ENCODE data around the gene STAC3. TPM values are rescaled to one million over a fixed set of nuclear protein-coding genes. Genes with fewer than 3 reads are reported as not detected.

The STAC3 gene
- total RNA-seq, 1 donor from 2014 or later: 3.3 TPM

DNA sequence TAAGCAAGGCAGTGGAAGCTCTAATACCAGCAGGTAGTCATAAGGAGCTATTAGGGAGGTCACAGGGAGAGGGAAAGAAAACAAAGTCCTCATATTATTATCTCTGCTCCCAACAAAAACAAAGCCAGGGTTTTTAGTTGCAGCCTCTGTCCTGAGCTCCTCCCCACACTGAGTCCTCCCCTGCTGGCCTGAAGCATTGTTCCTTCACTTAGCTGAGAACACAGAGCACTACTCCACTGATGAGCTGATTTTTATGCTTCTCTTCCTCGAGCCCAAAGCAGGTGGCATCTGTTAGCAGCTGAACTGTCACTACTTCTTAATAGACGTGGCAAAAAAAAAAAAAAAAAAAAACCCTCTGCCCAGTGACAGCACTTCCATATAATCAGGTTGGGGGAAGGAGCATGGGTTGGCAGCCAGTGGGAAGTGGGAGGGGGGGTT is 10.5 kb upstream of the STAC3 start:
- Mint-ChIP-seq H3K9me3 (ENCODE audit: unreplicated experiment) (no peaks in the 10 kb centered on the region), H3K27ac (ENCODE audit: unreplicated experiment) (no peak overlapping the region), H3K27me3 (ENCODE audit: unreplicated experiment) (no peaks in the 10 kb centered on the region), H3K4me3 (ENCODE audit: unreplicated experiment) (no peak overlapping the region), H3K4me1 (ENCODE audit: unreplicated experiment) (peaks cover 8% of the 10 kb centered on the region), H3K36me3 (ENCODE audit: low read depth, unreplicated experiment) (peaks cover 9% of the 10 kb centered on the region)
- TF ChIP-seq, protein P1, sequence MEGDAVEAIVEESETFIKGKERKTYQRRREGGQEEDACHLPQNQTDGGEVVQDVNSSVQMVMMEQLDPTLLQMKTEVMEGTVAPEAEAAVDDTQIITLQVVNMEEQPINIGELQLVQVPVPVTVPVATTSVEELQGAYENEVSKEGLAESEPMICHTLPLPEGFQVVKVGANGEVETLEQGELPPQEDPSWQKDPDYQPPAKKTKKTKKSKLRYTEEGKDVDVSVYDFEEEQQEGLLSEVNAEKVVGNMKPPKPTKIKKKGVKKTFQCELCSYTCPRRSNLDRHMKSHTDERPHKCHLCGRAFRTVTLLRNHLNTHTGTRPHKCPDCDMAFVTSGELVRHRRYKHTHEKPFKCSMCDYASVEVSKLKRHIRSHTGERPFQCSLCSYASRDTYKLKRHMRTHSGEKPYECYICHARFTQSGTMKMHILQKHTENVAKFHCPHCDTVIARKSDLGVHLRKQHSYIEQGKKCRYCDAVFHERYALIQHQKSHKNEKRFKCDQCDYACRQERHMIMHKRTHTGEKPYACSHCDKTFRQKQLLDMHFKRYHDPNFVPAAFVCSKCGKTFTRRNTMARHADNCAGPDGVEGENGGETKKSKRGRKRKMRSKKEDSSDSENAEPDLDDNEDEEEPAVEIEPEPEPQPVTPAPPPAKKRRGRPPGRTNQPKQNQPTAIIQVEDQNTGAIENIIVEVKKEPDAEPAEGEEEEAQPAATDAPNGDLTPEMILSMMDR (IDR thresholded peaks at IDR 0.05; ENCODE audit: unreplicated experiment): no peak
- no peak for DNase-seq (ENCODE audit: low spot score)

DNA sequence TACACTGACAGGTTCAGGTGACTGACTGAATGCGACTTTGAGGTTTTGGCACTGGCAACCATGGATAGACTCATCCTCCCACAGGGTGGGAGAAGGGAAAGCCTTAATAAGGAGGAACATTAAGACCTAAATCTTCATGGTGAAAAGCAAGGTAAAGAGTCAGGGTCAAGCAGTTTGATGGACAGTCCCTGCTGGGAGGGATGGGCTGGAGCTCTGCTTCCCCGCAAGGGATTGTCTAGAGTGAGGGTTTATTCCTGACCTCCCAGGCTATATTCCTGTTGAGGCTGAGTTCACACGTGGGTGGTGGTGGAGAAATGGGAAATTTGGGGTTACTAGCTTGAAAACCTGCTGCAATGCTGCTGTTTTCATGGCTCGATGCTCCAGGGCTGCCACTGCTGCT is 9.4 kb upstream of the STAC3 start:
- Mint-ChIP-seq H3K4me3 (ENCODE audit: unreplicated experiment) (no peak overlapping the region), H3K36me3 (ENCODE audit: low read depth, unreplicated experiment) (peaks cover 15% of the 10 kb centered on the region), H3K9me3 (ENCODE audit: unreplicated experiment) (no peaks in the 10 kb centered on the region), H3K4me1 (ENCODE audit: unreplicated experiment) (peaks cover 14% of the 10 kb centered on the region), H3K27me3 (ENCODE audit: unreplicated experiment) (no peaks in the 10 kb centered on the region), H3K27ac (ENCODE audit: unreplicated experiment) (no peak overlapping the region)
- TF ChIP-seq, protein P1 (IDR thresholded peaks at IDR 0.05; ENCODE audit: unreplicated experiment): no peak
- DNase-seq (ENCODE audit: low spot score): no peak

DNA sequence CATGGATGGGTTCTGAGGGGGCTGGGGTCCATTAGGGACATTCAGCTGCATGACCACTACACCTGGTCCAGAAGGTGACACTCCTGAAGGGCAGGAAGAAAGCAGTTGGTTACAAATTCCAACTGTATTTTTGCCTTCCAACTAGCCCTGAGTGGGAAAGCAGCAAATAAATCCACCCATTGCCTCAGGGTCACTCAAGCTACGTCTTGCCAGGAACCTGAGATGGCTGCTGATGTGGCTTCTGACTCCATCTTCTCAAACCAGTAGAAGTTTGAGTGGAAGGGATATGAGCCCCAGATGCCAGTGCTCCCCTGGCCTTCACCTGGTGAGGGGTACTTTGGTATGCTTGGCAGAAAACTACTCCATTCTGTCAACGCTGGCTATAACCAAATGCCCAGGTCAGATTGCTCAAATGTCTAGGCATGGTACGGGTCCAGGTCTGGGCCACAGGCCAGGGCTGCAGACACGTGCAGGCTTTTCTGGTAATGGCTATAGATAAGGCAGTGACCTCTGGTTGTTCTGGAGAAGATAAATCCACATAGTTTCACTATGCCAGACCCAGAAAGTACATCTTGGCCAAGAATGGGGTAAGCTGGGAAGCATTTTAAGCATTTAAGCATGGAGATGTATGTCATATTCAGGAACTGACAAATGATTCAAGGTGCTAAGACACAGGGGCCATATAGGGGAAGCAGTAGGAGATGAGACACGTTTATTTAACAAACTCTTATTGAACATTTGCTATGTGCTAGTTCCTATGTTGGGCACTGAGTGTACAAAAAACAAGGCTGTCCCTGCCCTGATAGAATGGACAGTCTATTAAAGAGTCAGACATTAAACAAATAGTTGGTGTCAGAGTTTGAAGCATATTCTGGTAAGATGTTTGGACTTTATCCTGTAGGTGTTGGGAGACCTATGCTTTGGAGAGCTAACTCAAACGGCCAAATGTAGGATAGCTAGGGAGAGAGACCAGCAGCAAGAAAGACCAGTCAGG is 8.3 kb upstream of the STAC3 start:
- no peaks in the 10 kb centered on the region for H3K27me3 Mint-ChIP-seq (ENCODE audit: unreplicated experiment)
- TF ChIP-seq, protein P1 (IDR thresholded peaks at IDR 0.05; ENCODE audit: unreplicated experiment): no peak
- no peaks in the 10 kb centered on the region for H3K9me3 Mint-ChIP-seq (ENCODE audit: unreplicated experiment)
- DNase-seq (ENCODE audit: low spot score): no peak
- no peak overlapping the region for H3K27ac Mint-ChIP-seq (ENCODE audit: unreplicated experiment)
- H3K36me3 Mint-ChIP-seq (ENCODE audit: low read depth, unreplicated experiment): peaks cover 15% of the 10 kb centered on the region
- H3K4me3 Mint-ChIP-seq (ENCODE audit: unreplicated experiment): no peak overlapping the region
- H3K4me1 Mint-ChIP-seq (ENCODE audit: unreplicated experiment): peaks cover 19% of the 10 kb centered on the region

DNA sequence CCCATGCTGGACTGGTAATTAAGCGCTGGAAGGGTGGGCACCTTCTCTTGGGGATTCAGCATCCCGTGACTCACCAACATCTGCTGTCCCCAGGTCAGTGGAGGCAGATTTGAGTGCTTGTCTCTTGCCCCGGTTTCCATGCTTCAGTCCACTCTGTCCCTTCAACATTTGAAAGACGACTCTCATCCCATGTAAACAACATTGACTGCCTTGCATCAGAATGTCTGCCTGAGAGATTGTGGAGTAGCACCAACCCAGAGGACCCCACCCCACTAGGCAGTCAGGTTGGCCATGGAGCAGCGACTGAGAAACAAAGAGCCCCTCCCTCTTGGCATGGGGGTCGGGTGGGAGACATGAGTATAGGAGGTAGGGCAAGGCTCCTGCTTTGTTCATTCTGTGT is 4.9 kb upstream of the STAC3 start:
- H3K27ac Mint-ChIP-seq (ENCODE audit: unreplicated experiment): no peak overlapping the region
- H3K9me3 Mint-ChIP-seq (ENCODE audit: unreplicated experiment): no peaks in the 10 kb centered on the region
- H3K4me3 Mint-ChIP-seq (ENCODE audit: unreplicated experiment): peak overlapping the region; percentile 27
- TF ChIP-seq, protein P1 (IDR thresholded peaks at IDR 0.05; ENCODE audit: unreplicated experiment): no peak
- H3K4me1 Mint-ChIP-seq (ENCODE audit: unreplicated experiment): peaks cover 17% of the 10 kb centered on the region
- no peaks in the 10 kb centered on the region for H3K27me3 Mint-ChIP-seq (ENCODE audit: unreplicated experiment)
- no peak for DNase-seq (ENCODE audit: low spot score)
- peaks cover 15% of the 10 kb centered on the region for H3K36me3 Mint-ChIP-seq (ENCODE audit: low read depth, unreplicated experiment)
